Keratinocyte (primary cell): Measurements from ENCODE around the gene TLE7. TPM values are rescaled to one million over a fixed set of nuclear protein-coding genes. Genes with fewer than 3 reads are reported as not detected.

Source experiments
- DNase-seq: peaks from one replicate; pipeline ENCODE4 v3.0.0-alpha.2; 2011; ENCODE audit warnings: low read depth, missing footprints, low spot score
- FAIRE-seq: peaks from 2 replicates; lab custom pipeline; 2011; peaks lifted over from hg19 to GRCh38; lab: Jason Lieb, UNC
- H2AFZ ChIP-seq: 2 replicates; pipeline ENCODE4 v1.6.0; 2012; ENCODE audit warnings: low read length, control low read depth, inconsistent platforms; ENCODE audit not compliant: control insufficient read depth
- H3K27ac ChIP-seq: 2 replicates; pipeline ENCODE4 v1.5.1; 2011; ENCODE audit warnings: low read length; ENCODE audit not compliant: control insufficient read depth, insufficient read depth
- H3K27me3 ChIP-seq: 3 replicates; pipeline ENCODE4 v1.6.0; 2011; ENCODE audit warnings: low read length; ENCODE audit not compliant: control insufficient read depth, insufficient read depth; ENCODE audit errors: extremely low read depth
- H3K36me3 ChIP-seq, 2 experiments: 2 replicates in 1 of 2; 3 replicates in 1 of 2; pipeline ENCODE4 v1.5.1; 2011; ENCODE audit warnings: low read length in 2 of 2, mild to moderate bottlenecking in 1 of 2; ENCODE audit not compliant: control insufficient read depth in 2 of 2, insufficient read depth in 2 of 2; ENCODE audit errors: extremely low read depth in 1 of 2
- H3K4me1 ChIP-seq: 3 replicates; pipeline ENCODE4 v1.5.1; 2011; ENCODE audit warnings: low read length; ENCODE audit not compliant: control insufficient read depth, insufficient read depth; ENCODE audit errors: extremely low read depth
- H3K4me2 ChIP-seq: 3 replicates; pipeline ENCODE4 v1.6.0; 2011; ENCODE audit warnings: low read depth, low read length; ENCODE audit not compliant: control insufficient read depth, insufficient read depth; ENCODE audit errors: extremely low read depth
- H3K4me3 ChIP-seq, 3 experiments: fragments of 200-600 bp in 1 of 3; sonication (generic) in 1 of 3; 2 replicates in 2 of 3; 3 replicates in 1 of 3; pipeline ENCODE4 v1.5.1; 2011 to 2016; ENCODE audit warnings: low read length in 3 of 3, mild to moderate bottlenecking in 3 of 3, control low read depth in 2 of 3, inconsistent platforms in 1 of 3, low read depth in 1 of 3, mixed read lengths in 1 of 3, mixed run types in 1 of 3, moderate library complexity in 1 of 3; ENCODE audit not compliant: control insufficient read depth in 2 of 3, insufficient read depth in 2 of 3; ENCODE audit errors: extremely low read depth in 1 of 3
- H3K79me2 ChIP-seq: 2 replicates; pipeline ENCODE4 v1.6.0; 2012; ENCODE audit warnings: low read length; ENCODE audit not compliant: control insufficient read depth, insufficient read depth
- H3K9ac ChIP-seq: 3 replicates; pipeline ENCODE4 v1.6.0; 2011; ENCODE audit warnings: low read length; ENCODE audit not compliant: control insufficient read depth, insufficient read depth; ENCODE audit errors: extremely low read depth
- H3K9me1 ChIP-seq: 3 replicates; pipeline ENCODE4 v1.6.0; 2011; ENCODE audit warnings: low read length; ENCODE audit not compliant: control insufficient read depth, insufficient read depth; ENCODE audit errors: extremely low read depth
- H3K9me3 ChIP-seq: 2 replicates; pipeline ENCODE4 v1.5.1; 2012; ENCODE audit warnings: low read depth, low read length; ENCODE audit not compliant: control insufficient read depth
- H4K20me1 ChIP-seq: 3 replicates; pipeline ENCODE4 v1.6.0; 2011; ENCODE audit warnings: low read length; ENCODE audit not compliant: control insufficient read depth, insufficient read depth; ENCODE audit errors: extremely low read depth
- EZH2 ChIP-seq: IDR thresholded peaks from one replicate; pipeline ENCODE4 v1.6.1; 2012; ENCODE audit warnings: inconsistent platforms, mild to moderate bottlenecking, low read length, moderate library complexity
- dilution Hi-C: fragments of 300-500 bp; cut with MboI; formaldehyde crosslinking; loops from one replicate; pipeline ENCODE4 v1.7.0; 2020; ENCODE audit warnings: low sequenced_read_pairs; ENCODE audit not compliant: extremely low pct_ligation_motif_present
- polyA plus RNA-seq, 5 experiments: library from polyadenylated mRNA; depleted of rRNA in 3 of 5; stranded (reverse) in 3 of 5; stranded (forward) in 1 of 5; unstranded in 1 of 5; fragments of >200 nt; gene quantifications; 1 replicate in 1 of 5; 2 replicates in 3 of 5; 3 replicates in 1 of 5; pipeline versions ENCODE4 v1.2.1 to v1.2.3, GENCODE V29; 2011 to 2012; ENCODE audit warnings: missing spikeins in 2 of 5, low read depth in 1 of 5, low replicate concordance in 1 of 5
- TF ChIP-seq, protein P1 (sequence below), 3 experiments: IDR thresholded peaks in 1 of 3; conservative IDR thresholded peaks in 1 of 3; optimal IDR thresholded peaks in 1 of 3; 2 replicates in 2 of 3; 3 replicates in 1 of 3; pipeline versions ENCODE3 to v1.5.1; 2011; ENCODE audit warnings: low read length in 3 of 3, mild to moderate bottlenecking in 3 of 3, moderate library complexity in 2 of 3, control low read depth in 1 of 3, inconsistent platforms in 1 of 3; ENCODE audit not compliant: insufficient read depth in 2 of 3; ENCODE audit errors: extremely low read depth in 1 of 3

The TLE7 gene
- polyA plus RNA-seq, 1 donor (not counting 4 experiments of a cell fraction or from before 2014, with no cell fraction given) = not detected

DNA sequence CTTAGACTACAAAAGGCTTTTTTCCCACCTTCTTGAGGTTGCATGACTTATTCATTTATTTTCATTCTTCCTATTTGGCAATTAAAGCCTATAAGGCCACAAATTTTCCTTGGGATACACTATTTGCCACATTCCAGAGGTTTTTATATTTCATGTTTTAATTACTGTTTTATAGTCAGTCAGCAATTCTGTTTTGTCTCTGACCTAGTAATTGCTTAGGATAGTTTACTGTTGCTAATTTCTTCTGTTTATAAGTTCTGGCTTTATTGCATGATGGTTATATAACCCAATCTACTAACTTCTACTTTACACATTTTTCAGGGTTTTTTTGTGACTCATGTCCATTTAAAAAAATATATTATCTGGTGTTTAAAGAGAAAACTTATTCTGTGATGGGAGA is 17.7 kb upstream of the TLE7 start:
- Histone ChIP-seq H3K79me2 (peaks cover 19% of the 10 kb centered on the region), H3K4me1 (peaks cover 13% of the 10 kb centered on the region), H3K4me3 (no peak overlapping the region), H3K9me3 (no peaks in the 10 kb centered on the region), H3K27me3 (no peaks in the 10 kb centered on the region), H3K27ac (no peak overlapping the region), H2AFZ (no peak overlapping the region), H3K9me1 (no peaks in the 10 kb centered on the region), H3K9ac (no peak overlapping the region), H4K20me1 (no peaks in the 10 kb centered on the region), H3K4me2 (no peak overlapping the region), H3K36me3 (peaks cover 2 to 4% of the 10 kb centered on the region in 2 experiments)
- dilution Hi-C loops = no loop called here
- TF ChIP-seq EZH2 = no peak
- TF ChIP-seq, protein P1, sequence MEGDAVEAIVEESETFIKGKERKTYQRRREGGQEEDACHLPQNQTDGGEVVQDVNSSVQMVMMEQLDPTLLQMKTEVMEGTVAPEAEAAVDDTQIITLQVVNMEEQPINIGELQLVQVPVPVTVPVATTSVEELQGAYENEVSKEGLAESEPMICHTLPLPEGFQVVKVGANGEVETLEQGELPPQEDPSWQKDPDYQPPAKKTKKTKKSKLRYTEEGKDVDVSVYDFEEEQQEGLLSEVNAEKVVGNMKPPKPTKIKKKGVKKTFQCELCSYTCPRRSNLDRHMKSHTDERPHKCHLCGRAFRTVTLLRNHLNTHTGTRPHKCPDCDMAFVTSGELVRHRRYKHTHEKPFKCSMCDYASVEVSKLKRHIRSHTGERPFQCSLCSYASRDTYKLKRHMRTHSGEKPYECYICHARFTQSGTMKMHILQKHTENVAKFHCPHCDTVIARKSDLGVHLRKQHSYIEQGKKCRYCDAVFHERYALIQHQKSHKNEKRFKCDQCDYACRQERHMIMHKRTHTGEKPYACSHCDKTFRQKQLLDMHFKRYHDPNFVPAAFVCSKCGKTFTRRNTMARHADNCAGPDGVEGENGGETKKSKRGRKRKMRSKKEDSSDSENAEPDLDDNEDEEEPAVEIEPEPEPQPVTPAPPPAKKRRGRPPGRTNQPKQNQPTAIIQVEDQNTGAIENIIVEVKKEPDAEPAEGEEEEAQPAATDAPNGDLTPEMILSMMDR (optimal IDR thresholded peaks at IDR 0.05 in 1 of 3, IDR thresholded peaks at IDR 0.05 in 1 of 3, conservative IDR thresholded peaks at IDR 0.05 in 1 of 3; ENCODE audit: extremely low read depth in 1 of 3, insufficient read depth in 2 of 3, low read length in 3 of 3) = no peak
- DNase-seq (no peak), FAIRE-seq (no peak)

DNA sequence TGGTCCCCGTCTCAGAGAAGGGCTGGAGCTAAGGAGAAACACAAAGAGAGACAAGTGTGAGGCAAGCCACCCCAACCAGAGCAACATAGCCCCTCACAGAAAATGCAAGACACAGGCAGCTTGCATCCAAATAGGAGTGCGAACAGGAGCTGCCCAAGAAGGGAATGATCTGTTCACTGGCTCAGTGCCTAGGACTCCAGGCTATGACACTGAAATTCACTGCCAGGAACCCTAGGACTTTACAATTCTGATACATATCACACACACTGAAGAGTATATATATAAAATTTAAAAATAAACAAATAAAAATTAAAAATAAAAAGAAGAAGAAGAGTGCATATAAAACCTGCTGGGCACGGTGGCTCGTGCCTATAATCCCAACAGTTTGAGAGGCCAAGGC is 14.9 kb upstream of the TLE7 start:
- no peak overlapping the region for H2AFZ ChIP-seq
- no peak overlapping the region for H3K4me3 ChIP-seq
- no peak overlapping the region for H3K27ac ChIP-seq
- peaks cover 8% of the 10 kb centered on the region for H3K4me1 ChIP-seq
- dilution Hi-C loops = no loop called here
- peaks cover under 1% of the 10 kb centered on the region for H3K9me3 ChIP-seq
- H4K20me1 ChIP-seq = no peaks in the 10 kb centered on the region
- H3K9ac ChIP-seq = no peak overlapping the region
- H3K36me3 ChIP-seq = peaks cover 2 to 9% of the 10 kb centered on the region in 2 experiments
- FAIRE-seq (no peak), DNase-seq (no peak)
- no peaks in the 10 kb centered on the region for H3K27me3 ChIP-seq
- H3K4me2 ChIP-seq = no peak overlapping the region
- no peaks in the 10 kb centered on the region for H3K9me1 ChIP-seq
- TF ChIP-seq, protein P1 (optimal IDR thresholded peaks at IDR 0.05 in 1 of 3, IDR thresholded peaks at IDR 0.05 in 1 of 3, conservative IDR thresholded peaks at IDR 0.05 in 1 of 3; ENCODE audit: extremely low read depth in 1 of 3, insufficient read depth in 2 of 3, low read length in 3 of 3) = no peak
- peaks cover 17% of the 10 kb centered on the region for H3K79me2 ChIP-seq
